IPS-11a (cell line): ENCODE results near the gene PSME2.

Experiments
- H3K4me3 ChIP-seq: one replicate; pipeline ENCODE4 v1.5.1; 2013; ENCODE audit warnings: low read depth, low read length, control low read depth

PSME2 gene

DNA sequence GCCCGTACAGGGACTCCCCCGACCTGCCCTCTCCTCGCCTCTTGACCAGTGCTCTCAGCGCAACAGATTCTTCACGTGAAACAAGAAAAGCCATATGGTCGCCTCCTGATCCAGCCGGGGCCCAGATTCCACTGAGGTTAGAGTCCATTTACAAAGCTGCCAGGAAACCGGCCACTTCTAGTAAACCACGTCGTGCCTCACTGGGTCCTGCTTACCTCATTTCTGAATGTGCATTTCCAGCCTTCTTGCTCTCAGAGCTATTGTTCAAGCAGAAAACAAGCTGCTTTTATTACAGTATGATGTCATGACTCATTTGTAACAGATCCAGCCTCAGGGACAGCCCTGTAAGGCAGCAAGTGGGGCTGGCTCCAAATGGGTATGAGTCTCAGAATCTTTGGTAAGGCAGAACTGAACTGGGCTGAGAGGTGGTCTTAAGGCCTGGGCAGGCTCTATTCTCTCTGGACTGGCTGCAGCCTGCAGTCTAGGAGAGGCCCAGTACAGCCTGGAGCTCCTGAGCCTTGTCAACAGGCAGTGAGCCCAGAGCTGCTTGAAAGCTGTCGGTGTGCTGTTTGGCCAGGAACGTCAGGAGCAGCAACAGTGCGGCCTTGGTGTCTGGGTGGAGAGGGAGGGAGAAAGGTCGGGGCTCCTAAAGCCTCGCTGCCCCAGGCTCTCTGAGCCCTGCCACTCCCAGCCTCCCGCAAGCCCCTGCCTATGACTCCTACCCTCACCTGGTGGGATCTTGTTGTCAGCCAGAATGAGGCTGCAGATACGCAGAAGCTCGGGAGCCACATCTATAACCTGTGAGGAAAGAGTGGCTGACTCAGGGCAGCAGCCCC lies 33.8 kb upstream of the PSME2 start:
- H3K4me3 ChIP-seq: no peak overlapping the region

DNA sequence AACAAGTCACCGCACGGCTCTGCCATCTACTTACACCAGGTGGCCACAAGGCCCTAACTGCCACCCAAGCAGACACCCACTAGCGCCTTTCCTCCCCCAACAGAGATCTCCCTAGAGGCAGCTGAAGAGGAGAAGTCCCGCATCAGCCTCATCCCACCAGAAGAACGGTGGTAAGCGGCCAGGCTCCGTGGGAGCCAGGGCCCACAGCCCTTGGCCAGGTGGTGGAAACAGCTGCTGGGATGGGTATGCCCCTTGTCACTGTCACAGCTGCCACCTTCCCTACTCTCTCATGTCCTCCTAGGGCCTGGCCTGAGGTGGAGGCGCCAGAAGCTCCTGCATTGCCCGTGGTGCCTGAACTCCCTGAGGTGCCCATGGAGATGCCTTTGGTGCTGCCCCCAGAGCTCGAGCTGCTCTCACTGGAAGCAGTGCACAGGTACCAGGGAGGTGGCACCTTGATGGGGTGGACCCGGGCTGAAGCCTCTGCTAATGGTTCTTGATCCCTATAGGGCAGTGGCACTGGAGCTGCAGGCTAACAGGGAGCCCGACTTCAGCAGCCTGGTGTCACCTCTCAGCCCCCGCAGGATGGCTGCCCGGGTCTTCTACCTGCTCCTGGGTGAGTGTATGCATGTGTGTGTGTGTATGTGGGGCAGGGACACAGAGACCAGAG lies 33.0 kb upstream of the PSME2 start:
- no peak overlapping the region for H3K4me3 ChIP-seq

DNA sequence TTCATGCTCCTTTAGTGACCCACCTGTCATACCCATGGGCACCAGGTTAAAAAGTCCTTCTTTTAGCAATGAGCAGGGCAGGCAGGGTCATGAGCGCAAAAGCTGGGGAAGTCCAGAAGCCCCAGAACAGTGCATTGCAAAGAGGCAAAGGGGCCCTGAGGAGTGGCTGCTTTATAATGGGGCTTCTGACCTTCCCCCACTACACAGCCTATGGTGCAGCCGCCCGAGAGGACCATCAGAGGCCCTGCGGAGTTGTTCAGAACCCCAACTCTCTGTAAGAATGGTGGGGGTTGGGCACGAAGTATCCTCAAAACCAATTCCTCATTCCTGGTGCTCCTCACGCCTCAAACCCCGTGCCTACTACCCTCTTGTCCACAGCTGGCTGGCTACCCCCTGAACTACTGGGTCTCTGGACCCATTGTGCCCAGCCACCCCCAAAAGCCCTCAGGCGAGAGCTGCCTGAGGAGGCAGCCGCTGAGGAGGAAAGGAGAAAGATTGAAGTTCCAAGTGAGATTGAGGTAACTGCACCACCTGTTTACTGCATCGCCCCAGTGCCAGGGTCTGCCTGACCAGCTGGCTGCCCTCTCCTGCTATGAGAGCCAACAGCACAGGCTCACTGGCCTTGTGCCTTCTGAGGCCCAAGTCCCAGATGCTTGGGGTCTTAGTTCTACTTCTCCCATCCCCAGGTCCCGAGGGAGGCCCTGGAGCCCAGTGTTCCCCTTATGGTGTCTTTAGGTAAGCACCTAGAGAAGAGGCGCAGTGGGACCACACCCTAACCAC lies 32.2 kb upstream of the PSME2 start:
- no peak overlapping the region for H3K4me3 ChIP-seq

DNA sequence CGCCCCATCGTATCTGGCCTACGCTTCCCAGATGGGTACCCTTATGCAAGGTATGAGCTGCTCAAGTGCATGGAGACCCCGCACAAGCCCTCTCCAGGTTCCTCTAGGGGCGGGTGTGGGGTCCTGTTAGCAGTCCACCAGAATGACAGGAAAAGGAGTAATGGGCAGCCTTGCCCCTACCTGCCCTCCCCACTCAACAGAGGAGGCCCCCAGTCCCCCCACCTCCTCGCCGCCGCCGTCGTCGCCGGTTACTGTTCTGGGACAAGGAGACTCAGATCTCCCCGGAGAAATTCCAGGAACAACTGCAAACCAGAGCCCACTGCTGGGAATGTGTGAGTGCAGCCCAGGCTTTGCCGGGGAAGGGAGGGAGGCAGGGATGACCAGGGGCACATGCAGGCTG lies 31.5 kb upstream of the PSME2 start:
- no peak overlapping the region for H3K4me3 ChIP-seq

DNA sequence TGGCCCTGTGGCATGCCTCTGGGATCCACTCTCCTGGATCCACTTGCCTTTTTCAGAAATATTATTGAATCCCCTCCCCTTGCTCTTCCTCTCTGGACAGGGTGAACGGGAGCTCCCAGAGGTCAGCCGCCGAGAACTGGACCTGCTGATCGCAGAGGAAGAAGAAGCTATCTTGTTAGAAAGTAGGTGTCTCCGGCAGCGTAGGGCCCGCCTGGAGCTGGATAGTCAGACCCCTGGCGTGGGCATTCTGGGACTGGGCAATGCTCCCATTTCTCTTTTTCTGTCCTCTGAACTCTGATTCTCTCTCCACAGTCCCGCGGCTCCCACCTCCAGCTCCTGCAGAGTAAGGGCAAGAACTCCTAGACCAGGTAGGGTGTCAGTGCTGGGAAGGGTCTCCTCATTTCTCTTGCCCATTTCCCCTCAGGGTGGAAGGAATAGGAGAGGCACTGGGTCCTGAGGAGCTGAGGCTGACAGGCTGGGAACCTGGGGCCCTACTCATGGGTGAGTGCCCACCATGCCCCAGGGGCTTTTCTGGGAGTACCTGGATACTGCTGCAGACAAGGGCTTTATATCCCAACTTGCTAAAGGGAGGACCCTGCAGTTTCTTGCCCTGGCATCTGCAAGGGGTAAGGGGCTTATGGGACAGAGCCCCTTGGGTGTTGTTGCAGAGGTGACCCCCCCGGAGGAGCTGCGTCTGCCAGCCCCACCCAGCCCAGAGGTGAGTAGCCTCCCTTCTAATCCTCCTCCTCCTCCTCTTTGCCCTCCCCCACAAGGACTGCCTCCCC lies 30.8 kb upstream of the PSME2 start:
- no peak overlapping the region for H3K4me3 ChIP-seq

DNA sequence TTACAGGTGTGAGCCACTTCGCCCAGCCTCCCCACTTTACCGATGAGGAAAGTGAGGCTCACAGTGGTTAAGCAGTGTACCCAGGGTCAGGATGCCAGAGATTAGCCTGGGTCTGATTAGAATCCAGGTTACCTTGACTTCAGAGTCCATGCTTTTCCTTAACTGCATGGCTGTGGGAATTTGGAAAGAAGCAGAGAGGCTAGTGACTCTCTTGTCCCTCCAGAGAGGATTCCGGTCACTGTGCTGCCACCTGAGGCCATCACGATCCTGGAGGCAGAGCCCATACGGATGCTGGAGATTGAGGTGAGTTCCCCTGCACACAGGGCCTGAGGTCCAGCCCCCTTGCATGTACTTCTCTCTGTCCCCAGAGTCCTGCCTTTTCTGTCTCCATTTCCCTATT lies 30.2 kb upstream of the PSME2 start:
- H3K4me3 ChIP-seq: no peak overlapping the region

DNA sequence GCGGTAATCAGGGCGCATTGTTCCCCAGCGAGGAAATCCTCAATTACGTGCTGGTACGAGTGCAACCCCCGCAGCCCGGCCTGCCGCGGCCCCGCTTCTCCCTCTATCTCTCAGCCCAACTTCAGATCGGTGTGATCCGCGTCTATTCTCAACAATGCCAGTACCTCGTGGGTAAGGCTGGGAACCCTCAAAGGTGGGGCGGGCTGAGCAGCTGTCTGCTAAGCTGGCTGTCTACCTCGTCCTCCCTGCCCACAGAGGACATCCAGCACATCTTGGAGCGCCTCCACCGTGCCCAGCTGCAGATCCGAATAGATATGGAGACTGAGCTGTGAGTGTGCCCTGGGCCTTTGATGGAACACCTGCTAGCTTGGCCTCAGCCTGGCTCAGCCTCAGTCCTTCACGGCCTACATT lies 26.5 kb upstream of the PSME2 start:
- no peak overlapping the region for H3K4me3 ChIP-seq

DNA sequence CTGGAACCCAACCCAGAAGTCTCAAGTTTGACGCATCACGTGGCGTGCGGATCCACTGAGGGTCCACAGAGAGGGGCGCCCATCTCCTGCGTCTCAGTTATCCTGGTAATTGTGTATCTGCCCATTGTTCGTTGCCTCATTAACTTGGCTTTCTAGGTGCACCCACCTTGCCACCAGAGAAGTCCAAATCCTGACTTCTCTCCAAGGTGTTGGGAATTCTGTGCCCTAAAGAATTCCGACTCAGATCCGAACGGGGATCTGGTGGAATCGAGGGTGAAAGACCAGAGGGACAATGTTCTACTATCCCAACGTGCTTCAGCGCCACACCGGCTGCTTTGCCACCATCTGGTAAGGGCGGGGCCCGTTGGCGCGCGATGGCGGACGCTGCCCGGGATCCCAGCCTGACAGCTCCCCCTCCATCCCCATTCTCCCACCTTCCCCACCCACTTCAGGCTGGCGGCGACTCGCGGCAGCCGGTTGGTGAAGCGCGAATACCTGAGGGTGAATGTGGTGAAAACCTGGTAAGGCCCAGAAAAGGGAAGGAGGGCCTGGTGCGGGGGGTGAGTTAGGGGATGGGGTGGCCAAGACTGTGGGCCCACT lies 26.0 kb upstream of the PSME2 start:
- peak overlapping the region; percentile 49 for H3K4me3 ChIP-seq

DNA sequence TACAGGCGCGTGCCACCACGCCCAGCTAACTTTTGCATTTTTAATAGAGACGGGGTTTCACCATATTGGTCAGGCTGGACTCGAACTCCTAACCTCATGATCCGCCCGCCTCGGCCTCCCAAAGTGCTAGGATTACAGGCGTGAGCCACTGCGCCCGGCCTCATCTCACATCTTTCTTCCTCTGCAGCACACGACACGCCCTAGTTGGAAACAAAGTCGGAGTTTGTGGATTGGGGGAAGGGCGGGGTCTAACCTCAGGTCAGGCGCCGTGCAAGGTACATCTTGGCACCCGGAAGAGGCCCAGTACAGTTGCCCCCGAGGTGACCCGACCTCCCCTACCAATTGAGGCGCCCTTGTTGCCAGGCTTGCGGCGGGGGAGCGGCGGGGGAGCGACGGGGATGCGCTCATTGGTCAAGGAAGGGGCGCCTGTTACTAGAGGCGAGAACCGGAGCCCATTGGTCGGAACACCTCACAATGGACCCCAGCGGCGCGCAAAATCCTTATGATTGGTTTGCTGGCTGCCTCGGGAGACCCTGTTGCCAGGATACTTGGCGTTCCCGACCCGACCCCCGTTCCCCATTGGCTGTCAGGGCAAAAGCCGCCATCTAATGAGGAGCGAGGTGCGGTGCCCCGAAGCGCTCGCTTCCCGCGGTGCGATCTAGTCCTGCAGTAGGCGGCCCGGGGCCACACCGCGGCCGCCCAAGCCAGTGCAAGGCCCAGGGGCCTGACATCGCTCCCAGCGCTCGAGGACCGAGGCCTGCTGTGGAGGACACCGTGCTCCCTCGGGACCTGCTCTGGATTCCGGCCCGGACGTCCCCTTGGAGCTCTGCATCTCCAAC lies 25.2 kb upstream of the PSME2 start, which contains the start of gene REC8:
Gene REC8, plus strand, starts transcription at position 659 of the 839 bp plus-strand sequence. CDS start 473 bp downstream, outside the sequence.
- peak within 1 kb of the TSS; percentile 49 for H3K4me3 ChIP-seq

DNA sequence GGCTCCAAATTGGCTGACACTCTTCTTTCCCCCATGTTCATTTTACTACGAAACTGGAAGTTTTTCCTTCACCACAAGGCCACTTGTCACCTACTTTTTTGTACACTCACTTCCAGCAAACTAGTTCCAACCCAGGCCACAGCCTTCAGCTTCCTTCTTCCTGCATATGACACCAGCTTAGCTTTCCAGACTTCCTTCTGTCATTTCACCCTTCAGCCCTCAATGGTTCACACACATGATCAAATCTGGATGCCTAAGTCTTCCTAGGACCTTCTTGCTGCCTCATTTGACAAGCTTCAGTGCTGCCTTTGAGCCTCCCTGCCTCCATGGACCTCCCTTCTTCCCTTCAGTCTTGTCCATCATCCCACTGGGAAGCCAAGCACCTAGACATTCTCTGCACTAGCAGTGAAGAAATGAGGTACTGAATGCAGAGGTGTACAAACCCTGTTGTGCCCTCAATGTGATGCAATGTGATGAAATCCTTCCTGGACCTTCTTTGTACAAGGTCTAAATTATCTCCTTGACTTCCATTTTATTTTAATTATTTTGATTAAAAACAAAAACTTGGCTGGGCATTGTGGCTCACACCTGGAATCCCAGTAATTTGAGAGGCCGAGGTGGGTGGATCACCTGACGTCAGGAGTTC lies 21.2 kb upstream of the PSME2 start:
- H3K4me3 ChIP-seq: no peak overlapping the region

DNA sequence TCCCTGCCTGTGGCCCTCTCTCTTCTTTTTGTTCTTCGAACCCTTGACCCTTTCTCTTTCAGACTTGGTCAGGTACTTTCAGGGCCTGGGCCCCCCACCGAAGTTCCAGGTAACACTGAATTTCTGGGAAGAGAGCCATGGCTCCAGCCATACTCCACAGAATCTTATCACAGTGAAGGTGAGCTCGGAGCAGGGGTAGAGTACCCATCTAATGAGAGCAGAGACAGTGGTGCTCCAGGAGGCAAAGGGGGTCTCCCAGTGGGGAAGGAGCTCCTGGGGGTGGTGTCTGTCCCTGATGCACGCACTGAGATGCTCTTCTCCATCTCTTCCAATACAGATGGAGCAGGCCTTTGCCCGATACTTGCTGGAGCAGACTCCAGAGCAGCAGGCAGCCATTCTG lies 19.4 kb upstream of the PSME2 start:
- H3K4me3 ChIP-seq: no peak overlapping the region

DNA sequence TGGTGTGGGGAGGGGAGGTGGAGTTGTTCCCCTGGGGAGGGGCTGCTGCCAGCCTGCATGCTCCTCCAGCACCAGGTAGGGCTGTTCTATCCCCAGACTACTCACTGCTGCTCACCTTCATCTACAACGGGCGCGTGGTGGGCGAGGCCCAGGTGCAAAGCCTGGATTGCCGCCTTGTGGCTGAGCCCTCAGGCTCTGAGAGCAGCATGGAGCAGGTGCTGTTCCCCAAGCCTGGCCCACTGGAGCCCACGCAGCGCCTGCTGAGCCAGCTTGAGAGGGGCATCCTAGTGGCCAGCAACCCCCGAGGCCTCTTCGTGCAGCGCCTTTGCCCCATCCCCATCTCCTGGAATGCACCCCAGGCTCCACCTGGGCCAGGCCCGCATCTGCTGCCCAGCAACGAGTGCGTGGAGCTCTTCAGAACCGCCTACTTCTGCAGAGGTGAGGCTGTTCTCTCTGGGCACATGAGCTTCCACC lies 18.1 kb upstream of the PSME2 start:
- H3K4me3 ChIP-seq: no peak overlapping the region

DNA sequence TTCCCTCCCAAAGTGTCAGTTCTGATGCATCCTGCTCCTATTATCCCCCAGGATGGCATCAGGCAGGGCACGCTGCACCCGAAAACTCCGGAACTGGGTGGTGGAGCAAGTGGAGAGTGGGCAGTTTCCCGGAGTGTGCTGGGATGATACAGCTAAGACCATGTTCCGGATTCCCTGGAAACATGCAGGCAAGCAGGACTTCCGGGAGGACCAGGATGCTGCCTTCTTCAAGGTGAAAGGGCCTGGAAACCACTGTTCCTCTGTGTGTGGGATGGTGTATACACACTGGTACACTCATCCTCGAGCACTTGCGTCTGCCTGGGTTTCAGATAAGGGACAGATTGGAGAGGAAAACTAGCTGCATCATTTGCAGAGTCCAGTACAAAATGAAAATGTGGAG lies 15.7 kb upstream of the PSME2 start:
- H3K4me3 ChIP-seq: no peak overlapping the region

DNA sequence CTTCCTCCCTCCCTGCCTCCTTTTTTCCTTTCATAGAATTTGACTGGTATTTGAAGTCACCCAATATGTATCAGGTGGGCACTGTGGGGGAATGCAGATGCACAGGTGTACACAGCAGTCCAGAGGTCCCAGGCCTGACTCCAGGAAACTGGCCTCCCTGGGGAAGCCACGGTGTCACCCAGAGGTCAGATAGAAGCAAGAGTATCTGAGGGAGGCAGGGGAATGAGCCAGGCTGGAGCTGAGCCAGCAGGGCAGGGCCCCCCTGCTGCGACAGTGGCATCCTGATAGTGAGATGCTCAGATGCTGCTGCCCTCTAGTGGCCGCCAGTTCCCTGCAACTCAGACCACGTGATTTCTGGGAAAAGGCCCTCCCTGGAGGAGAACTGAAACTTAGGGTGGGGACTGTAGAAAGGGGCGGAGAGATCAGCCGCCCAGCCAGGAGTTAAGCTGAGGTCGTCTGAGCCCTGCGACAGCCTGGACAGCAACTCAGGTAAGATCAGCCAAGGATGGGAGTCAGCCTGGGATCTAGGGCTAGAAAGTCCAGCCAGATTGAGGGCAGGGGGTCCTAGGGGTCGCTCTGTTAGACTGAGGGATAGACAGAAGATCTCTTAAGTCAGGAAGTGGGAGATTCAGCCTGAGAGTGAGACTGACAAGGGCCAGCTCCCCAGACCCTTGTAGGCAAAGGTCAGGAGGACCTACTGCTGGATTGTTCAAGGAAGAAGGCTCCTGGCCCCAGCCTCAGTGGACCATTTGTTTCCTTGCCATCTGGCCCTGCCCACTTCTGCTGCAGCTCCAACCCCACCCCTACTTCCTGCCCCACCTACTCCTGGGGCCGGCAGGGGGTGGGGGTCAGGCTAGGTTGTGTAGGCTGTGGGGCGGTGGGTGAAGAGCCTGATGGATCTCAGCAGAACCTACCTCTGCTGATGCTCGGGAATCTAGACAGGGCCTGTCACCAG lies 14.7 kb upstream of the PSME2 start, which contains the start of gene IRF9:
Gene IRF9, plus strand, starts transcription at position 416 of the 955 bp plus-strand sequence. CDS start 880 bp downstream, outside the sequence.
- peak within 1 kb of the TSS; percentile 34 for H3K4me3 ChIP-seq

DNA sequence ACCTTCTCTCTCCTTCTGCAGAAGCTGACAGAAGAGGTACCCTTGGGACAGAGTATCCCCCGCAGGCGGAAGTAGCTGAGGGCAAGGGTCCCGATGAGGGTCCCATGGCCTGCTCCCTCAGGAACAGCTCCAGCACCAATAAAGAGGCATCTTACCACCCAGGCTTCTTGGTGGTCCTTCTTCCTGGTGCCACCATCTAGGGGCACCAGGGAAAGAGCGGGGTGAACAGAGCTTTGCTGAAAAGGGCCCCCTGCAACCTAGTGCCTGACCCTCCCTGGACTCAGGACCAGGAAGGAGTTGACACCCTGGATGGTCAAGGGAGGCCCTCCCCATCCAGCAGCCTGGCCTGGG lies 14.1 kb upstream of the PSME2 start:
- no peak overlapping the region for H3K4me3 ChIP-seq

DNA sequence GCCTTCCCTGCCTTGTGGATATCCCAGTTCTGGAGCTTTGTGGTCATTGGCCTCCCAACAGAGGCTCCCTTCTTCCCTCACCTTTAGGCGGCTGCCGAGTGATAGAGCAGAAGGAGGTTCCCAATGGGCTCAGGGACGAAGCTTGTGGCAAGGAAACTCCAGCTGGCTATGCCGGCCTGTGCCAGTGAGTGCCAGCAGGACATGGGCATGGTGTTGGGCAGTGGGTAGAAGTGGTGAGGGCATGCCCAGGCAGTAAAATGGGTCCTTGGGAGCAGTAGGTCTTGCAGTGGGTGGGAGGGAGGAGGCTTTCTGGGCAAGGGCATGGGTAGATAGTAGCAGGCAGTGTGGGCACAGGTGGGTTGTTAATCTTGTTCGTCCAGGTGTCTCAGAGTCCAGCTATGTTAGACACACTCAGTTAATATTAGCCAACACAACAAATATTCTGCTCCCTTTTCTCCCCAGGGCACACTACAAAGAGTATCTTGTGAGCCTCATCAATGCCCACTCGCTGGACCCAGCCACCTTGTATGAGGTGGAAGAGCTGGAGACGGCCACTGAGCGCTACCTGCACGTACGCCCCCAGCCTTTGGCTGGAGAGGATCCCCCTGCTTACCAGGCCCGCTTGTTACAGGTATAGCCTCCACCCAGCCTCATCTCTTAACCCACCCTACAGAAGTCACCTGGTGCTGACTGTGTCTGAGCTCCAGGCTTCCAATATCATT lies 13.5 kb upstream of the PSME2 start:
- no peak overlapping the region for H3K4me3 ChIP-seq

DNA sequence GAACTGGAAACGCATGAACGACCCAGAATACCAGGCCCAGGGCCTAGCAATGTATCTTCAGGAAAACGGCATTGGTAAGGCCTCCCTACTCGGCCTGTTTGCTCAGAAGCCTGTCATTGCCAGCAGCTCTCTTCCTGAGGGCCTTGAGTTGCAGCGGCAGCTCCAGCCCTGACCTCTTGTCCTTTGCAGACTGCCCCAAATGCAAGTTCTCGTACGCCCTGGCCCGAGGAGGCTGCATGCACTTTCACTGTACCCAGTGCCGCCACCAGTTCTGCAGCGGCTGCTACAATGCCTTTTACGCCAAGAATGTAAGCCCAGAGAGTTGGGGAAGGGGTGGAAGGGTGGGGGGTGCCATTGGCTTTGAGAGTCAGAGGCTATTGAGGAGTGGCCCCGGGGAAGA lies 10.9 kb upstream of the PSME2 start:
- no peak overlapping the region for H3K4me3 ChIP-seq
